AG08395 (cell line): ENCODE measurements around the gene SLC5A11.
A peak's percentile ranks its signal among the peaks of the same experiment; 100 is the strongest.
"Not testable (repeated sequence)": the region's sequence is repeated elsewhere in the genome, so short reads cannot be mapped to it uniquely, and the experiment has no call there.

Experiments used
- DNase-seq: peaks from one replicate; pipeline ENCODE4 v3.0.0; 2012; ENCODE audit warnings: mixed read lengths, low spot score

The SLC5A11 gene

DNA sequence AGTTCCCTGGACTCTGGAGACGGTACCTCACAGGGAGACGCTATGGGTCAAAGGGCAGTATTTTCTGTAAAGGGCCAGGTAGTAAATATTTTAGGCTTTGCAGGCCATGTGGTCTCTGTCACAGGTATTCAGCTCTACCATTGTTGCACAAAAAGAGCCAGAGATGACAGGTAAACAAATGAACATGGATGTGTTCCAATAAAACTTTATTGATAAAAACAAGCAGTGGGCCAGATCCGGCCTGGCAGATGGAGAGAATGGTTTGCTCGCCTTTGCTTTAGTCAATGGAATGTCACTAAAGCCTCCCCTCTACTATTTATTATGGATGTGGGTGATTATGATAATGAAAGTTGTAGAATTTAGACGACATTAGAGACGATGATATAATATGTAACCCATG, 8.9 kb upstream of the SLC5A11 start:
- no peak for DNase-seq

DNA sequence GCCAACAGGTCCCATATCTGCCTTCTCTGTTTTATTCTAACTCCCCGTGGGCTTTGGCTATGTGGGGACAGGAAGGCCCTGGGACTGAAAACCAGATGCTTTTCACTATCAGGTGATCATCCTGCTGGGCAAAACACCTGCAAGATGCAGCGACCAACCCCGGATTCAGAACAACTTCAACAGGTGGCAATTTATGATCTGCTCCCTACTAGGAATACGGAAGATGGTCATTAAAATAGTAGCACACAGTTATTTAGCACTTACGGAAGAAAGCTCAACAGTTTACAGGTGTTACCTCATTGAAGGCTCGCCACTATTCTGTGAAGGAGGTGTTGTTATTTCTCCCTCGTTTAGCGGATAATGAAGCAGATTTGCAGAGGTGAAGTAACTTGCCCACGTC, 7.8 kb upstream of the SLC5A11 start:
- no peak for DNase-seq

DNA sequence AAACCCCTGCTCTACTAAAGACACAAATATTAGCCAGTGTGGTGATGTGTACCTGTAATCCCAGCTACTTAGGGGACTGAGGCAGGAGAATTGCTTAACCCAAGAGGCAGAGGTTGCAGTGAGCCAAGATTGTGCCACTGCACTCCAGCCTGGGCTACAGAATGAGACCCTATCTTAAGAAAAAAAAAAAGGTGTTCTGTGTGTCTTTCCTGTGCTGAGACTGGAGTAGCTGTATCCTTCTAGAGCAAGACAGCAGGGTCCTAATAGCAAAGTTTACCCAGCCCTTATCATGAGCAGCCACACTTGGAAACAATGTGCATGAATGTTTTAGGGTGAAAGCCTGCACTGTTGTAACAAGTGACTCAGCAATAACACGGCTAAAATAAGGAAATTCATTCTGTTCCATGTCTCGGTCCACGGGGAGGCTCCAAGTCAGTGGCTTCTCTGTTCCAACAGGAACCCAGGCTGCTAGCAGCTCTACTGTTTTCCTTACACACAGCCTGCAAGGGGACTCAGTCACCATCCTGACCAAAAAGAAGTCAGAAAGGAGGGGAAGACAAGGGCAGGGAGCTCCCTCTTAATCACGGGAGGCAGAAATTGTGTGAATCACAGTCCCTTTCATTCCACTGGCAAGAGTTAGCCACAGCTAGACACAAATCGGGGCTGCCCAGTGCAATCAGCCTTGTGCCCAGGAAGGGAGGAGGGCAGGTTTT, 7.1 kb upstream of the SLC5A11 start:
- DNase-seq = peak; percentile 60

DNA sequence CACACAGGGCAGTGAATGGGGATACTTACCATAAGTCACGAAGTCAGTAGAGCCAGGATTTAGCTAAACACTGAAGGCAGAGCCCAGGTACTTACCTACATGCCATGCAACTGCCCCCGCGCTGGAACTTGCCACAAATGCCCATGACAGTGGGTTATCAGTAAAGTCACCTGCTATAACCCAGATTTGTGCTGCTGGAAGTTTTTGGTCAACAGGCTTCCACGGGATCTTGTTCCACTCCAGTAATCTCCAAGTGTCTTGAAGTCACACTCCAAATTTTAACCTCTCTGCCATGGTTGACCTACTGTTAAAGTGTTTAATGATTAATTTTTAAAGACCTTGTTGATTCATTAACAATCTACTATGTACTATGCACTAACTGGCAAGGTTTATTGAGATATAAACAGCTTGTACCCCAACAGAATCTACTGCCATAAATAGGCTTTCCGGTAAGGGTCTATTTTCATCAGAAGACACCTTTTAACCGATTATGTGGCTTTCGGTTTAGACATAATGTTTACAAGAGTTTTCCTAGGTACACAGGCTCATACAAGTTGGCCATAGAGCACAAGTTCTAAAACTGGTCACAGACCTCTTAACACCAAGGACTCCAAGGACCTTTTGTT, 6.3 kb upstream of the SLC5A11 start:
- DNase-seq = no peak

DNA sequence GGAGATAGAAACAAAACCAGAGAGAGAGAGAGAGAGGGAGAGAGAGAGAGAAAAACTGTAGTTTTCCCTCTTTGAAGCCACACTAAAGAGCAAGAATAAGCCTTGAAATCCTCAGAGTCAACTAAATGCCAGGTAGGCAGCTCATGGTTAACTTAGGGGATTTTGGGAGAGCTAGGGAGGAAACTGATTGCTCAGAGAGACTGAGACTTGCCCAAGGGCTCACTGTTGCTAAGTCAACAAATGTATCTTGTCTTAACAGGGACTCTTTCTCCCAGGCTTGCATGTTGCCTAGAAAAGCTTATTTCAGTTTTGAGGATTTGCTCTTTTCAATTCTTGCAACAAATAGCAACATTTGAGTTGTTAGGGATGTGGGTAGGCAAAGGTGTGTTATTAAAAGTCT, 4.5 kb upstream of the SLC5A11 start:
- DNase-seq = no peak

DNA sequence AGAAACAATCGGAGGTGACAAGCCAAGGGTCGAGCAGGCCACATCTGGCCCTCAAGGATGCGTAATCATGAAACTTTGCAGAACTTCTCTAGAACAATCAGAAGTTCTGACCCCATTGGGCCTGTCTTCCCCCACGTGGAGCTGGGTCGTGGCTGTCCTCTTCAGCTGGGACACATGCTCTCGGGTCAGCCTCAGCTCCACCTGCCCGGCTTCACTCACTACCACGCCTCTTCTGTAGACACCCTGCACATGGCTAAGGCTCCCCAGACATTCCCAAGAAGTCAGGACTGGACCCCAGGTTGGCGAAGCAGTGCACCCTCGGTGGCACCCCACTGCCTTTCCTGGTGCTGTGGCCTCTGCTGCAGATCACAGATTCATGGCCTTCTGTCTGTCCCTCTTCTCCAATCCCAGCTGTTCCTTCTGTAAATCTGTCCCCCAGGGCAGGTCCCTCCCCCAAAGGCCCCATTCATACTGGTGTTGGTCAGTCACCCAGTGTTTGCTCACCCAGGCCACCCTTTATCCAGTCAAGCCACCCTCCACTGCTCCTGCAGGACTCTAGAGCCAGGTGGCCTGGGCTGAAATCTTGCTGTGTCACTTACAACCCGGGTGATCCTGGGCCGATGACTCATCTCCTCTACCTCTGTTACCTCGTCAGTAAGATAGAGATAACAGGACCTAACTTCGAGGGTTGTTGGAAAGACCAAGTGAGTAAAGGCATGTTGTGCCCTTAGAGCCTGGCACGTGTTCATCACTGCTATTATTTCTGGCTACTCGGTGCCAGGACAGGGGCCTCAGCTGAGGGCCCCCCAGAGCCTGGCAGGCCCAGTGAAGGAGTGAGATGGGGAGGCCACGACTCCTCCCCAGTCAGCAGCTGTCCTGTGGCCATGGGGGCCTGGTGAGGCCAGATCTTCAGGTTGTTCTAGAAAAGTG, 1.4 kb upstream of the SLC5A11 start:
- no peak for DNase-seq

DNA sequence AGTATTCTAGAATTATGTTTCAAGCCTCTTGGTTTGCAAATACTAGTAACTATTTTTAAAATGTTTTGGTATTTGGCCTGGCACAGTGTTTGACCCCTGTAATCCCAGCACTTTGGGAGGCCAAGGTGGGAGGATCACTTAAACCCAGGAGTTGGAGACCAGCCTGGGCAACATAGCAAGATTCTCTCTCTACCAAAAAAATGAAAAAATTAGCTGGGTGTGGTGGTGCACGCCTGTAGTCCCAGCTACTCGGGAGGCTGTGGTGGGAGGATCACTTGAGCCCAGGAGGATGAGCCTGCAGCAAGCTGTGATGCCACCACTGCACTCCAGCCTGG, 765 bp upstream of the SLC5A11 start:
- not testable (repeated sequence) for DNase-seq

DNA sequence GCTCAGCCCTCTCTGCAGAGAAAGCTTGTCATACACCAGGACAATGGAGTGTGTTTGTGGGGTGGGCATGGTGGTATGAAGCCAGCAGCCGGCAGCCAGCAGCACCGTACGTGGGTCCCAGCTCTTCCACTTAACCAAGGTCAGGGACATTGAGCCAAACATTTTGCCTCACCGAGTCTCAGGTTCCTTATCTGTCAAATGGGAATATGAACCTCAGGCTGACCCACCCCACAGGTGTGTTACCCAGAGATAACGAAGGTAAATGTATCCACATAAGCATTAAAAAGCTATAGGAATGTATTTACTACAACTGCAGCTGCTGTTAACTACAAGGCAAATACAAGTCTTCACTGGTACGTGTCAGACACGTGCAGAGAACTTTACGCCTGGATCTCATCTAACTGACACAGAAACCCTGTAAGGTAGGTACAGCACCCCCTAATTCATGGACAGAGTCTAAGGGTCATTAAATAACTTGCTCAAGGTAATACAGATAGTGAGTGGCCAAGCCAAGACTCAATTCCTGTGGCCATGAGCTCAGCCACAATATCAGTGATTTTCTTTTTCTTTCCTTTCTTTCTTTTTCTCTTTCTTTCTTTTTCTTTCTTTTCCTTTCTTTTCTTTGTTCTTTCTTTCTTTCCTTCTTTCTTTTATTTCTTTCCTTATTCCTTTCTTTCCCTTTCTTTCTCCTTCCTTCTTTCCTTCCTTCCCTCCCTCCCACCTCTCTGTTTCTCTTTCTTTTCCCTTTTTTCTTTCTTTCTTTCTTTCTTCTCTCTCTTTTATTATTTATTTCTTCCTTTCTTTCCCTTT, 990 bp downstream of the SLC5A11 start:
- no peak for DNase-seq

- no peak for DNase-seq
Observed at GRCh38 chr16:24847358-24847664, 1.5 kb downstream of the SLC5A11 start.

GRCh38 chr16:24848065-24848464, 2.3 kb downstream of the SLC5A11 start:
- peak; percentile 52 for DNase-seq

- no peak for DNase-seq
Observed at GRCh38 chr16:24849641-24850040, 3.9 kb downstream of the SLC5A11 start.

DNA sequence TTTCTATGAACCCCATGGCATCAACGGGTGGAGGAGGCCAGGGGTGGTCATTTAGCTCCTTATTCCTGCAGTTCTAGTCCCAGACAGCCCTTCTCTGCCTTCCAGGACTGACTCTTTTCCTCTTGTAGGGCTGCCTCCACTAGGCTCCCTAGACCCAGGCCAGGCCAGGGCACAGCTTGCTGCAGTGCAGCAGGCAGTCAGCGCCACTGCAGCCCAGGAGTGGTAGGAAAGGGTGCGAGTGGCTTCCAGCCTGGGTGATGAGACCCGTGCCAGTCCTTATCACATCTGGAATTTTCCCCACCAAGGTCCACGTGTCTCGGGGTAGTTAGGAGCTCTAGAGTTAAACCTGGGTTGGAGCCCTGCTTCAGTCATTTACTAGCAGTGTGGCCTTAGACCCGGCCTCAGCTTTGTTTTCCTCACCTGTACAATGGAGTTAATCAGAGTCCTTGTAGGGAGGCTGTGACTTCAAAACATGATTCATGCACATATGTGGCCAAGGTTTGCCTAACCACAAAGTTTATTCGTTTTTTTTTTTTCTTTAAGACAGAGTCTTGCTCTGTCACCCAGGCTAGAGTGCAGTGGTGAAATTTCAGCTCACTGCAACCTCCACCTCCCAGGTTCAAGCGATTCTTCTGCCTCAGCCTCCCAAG, 4.7 kb downstream of the SLC5A11 start:
- no peak for DNase-seq

- DNase-seq = no peak
Observed at GRCh38 chr16:24851700-24852099, 5.9 kb downstream of the SLC5A11 start.

GRCh38 chr16:24852281-24852721, 6.5 kb downstream of the SLC5A11 start:
- no peak for DNase-seq

- DNase-seq = no peak
Observed at GRCh38 chr16:24853169-24853824, 7.5 kb downstream of the SLC5A11 start.

DNA sequence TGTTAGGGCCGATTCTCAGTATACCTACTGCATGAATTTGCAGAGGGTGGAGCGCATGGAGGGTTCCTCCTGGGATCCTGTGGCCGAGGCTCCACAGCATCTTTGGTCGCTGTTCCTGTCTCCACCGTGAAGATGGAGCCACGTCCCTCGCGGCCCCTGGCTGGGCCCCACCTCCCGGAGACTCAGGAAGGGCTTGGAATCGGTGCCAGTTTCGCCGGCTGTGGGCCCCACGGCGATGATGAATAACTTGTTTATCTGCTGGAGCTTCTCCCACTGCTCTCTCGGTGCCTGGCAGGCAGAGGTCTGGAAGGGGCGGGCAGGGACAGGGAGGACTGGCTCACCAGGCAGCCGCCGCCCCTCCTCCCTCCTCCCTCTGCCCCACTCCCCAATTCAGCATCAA, 8.1 kb downstream of the SLC5A11 start:
- DNase-seq = peak; percentile 33

- DNase-seq = no peak
Observed at GRCh38 chr16:24854607-24855171, 8.9 kb downstream of the SLC5A11 start.

DNA sequence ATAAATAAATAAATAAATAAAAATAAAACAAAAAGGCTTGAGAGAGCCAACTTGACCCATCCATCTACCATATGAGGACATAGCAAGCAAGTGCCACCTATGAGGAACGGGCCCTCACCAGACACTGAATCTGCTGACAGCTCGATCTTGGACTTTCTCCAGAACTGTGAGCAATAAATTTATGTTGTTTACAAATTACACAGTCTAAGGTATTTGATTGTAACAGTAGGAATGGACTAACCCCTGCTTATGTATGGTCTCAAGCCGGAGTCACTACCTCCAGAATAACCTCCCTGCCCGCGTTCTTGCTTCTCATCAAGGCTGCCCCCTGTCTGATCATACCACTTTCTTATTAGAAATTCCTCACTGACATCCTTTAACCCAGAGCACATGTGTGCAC, 9.9 kb downstream of the SLC5A11 start:
- no peak for DNase-seq

- DNase-seq = not testable (repeated sequence)
Observed at GRCh38 chr16:24856871-24857270, 11.1 kb downstream of the SLC5A11 start.

DNA sequence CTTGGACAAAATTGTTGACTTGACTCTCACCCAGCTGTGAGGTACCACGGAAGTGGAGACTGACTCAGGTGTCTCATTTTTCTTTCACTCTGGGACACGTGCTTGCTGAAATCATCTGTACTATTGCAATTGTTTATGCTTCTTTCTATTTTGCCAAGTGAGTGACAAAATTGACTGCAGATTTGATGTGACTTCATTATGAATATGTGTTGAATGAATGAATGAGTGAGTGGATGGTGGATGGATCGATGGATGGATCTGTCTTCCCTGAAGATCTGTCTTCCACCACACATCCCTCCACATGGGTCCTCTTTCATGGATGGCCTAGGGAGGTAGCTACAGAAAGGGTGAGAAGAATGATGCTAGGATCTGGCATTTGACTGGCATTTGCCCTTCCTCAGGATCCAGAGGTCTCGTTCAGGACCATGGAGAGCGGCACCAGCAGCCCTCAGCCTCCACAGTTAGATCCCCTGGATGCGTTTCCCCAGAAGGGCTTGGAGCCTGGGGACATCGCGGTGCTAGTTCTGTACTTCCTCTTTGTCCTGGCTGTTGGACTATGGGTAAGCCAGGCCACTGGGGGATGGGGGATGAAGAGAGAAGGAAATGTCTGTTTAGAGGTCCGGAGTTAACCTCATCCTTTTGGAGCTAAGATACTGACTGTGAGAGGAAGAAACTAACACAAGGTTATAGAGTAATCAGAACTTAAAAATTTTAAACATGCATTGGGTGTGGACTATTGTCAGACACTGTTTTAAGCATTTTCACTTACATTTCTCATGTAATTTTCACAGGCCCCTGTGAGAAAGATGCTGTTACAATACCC, 12.7 kb downstream of the SLC5A11 start:
- peak; percentile 80 for DNase-seq
